H9 (cell line): ENCODE measurements around the gene PCYT2. TPM values are rescaled to one million over a fixed set of nuclear protein-coding genes. Genes with fewer than 3 reads are reported as not detected.

ENCODE experiments used
- DNase-seq: peaks from one replicate; pipeline ENCODE4 v3.0.0-alpha.2; 2017
- H2AFZ ChIP-seq: one replicate; pipeline ENCODE4 v1.6.1; 2013; ENCODE audit warnings: mild to moderate bottlenecking, low read length, control low read depth, moderate library complexity
- H2AK5ac ChIP-seq: 2 replicates; pipeline ENCODE4 v1.6.1; 2013; ENCODE audit warnings: low read length, control low read depth, mixed read lengths; ENCODE audit not compliant: insufficient read length
- H2BK120ac ChIP-seq: one replicate; pipeline ENCODE4 v1.6.1; 2013; ENCODE audit warnings: low read depth, mild to moderate bottlenecking, low read length, control low read depth, inconsistent platforms; ENCODE audit not compliant: poor library complexity, severe bottlenecking
- H2BK12ac ChIP-seq: 2 replicates; pipeline ENCODE4 v1.6.1; 2013; ENCODE audit warnings: low read length, control low read depth, mixed read lengths, low read depth; ENCODE audit not compliant: insufficient read length
- H2BK15ac ChIP-seq: 2 replicates; pipeline ENCODE4 v1.6.1; 2013; ENCODE audit warnings: low read depth, low read length, control low read depth
- H2BK20ac ChIP-seq: one replicate; pipeline ENCODE4 v1.6.1; 2013; ENCODE audit warnings: low read depth, mild to moderate bottlenecking, low read length, control low read depth, inconsistent platforms; ENCODE audit not compliant: poor library complexity, severe bottlenecking
- H2BK5ac ChIP-seq: 2 replicates; pipeline ENCODE4 v1.6.1; 2013; ENCODE audit warnings: low read length, control low read depth, mixed read lengths; ENCODE audit not compliant: insufficient read length
- H3K14ac ChIP-seq: 2 replicates; pipeline ENCODE4 v1.6.1; 2013; ENCODE audit warnings: low read length, control low read depth; ENCODE audit not compliant: insufficient read depth
- H3K18ac ChIP-seq: 2 replicates; pipeline ENCODE4 v1.6.1; 2013; ENCODE audit warnings: low read depth, mild to moderate bottlenecking, mixed read lengths, low read length, control low read depth; ENCODE audit not compliant: insufficient read length
- H3K23ac ChIP-seq: 2 replicates; pipeline ENCODE4 v1.6.1; 2013; ENCODE audit warnings: low read length, control low read depth, mixed read lengths, low read depth; ENCODE audit not compliant: insufficient read length
- H3K23me2 ChIP-seq: 2 replicates; pipeline ENCODE4 v1.6.1; 2013; ENCODE audit warnings: low read depth, mild to moderate bottlenecking, mixed read lengths, low read length, control low read depth; ENCODE audit not compliant: insufficient read length, poor library complexity, severe bottlenecking
- H3K27ac ChIP-seq: 2 replicates; pipeline ENCODE4 v1.5.1; 2013; ENCODE audit warnings: low read length, control low read depth, mixed read lengths, low read depth; ENCODE audit not compliant: insufficient read length
- H3K27me3 ChIP-seq: 2 replicates; pipeline ENCODE4 v1.6.1; 2013; ENCODE audit warnings: low read length, control low read depth, inconsistent platforms; ENCODE audit not compliant: insufficient read depth
- H3K4ac ChIP-seq: 2 replicates; pipeline ENCODE4 v1.6.1; 2013; ENCODE audit warnings: low read depth, mild to moderate bottlenecking, control low read depth, inconsistent platforms, low read length, moderate library complexity
- H3K4me1 ChIP-seq: 2 replicates; pipeline ENCODE4 v1.6.1; 2013; ENCODE audit warnings: low read length, control low read depth, inconsistent platforms; ENCODE audit not compliant: insufficient read depth
- H3K4me2 ChIP-seq: 2 replicates; pipeline ENCODE4 v1.6.1; 2013; ENCODE audit warnings: low read length, control low read depth, mixed read lengths; ENCODE audit not compliant: insufficient read length, insufficient read depth
- H3K56ac ChIP-seq: 2 replicates; pipeline ENCODE4 v1.6.1; 2013; ENCODE audit warnings: low read depth, mild to moderate bottlenecking, mixed read lengths, low read length, control low read depth; ENCODE audit not compliant: insufficient read length
- H3K79me1 ChIP-seq: 2 replicates; pipeline ENCODE4 v1.6.1; 2013; ENCODE audit warnings: low read depth, mild to moderate bottlenecking, moderate library complexity, low read length, control low read depth, inconsistent platforms; ENCODE audit not compliant: insufficient read depth, poor library complexity, severe bottlenecking
- H3K79me2 ChIP-seq: 2 replicates; pipeline ENCODE4 v1.6.1; 2013; ENCODE audit warnings: low read length, control low read depth, inconsistent platforms; ENCODE audit not compliant: insufficient read depth
- H3K9ac ChIP-seq: 2 replicates; pipeline ENCODE4 v1.6.1; 2013; ENCODE audit warnings: low read length, control low read depth, mixed read lengths; ENCODE audit not compliant: insufficient read length; ENCODE audit errors: extremely low read depth
- H3K9me3 ChIP-seq: one replicate; pipeline ENCODE4 v1.6.1; 2013; ENCODE audit warnings: low read depth, low read length, inconsistent platforms; ENCODE audit not compliant: control insufficient read depth
- H3T11ph ChIP-seq: one replicate; pipeline ENCODE4 v1.6.1; 2013; ENCODE audit warnings: mild to moderate bottlenecking, low read length, control low read depth, inconsistent platforms
- H4K20me1 ChIP-seq: one replicate; pipeline ENCODE4 v1.6.1; 2013; ENCODE audit not compliant: control insufficient read depth, insufficient read length, insufficient read depth
- H4K5ac ChIP-seq: 2 replicates; pipeline ENCODE4 v1.6.1; 2013; ENCODE audit warnings: low read depth, mild to moderate bottlenecking, mixed read lengths, low read length, control low read depth; ENCODE audit not compliant: insufficient read length
- H4K8ac ChIP-seq: replicated peaks from 2 replicates; pipeline ENCODE4 v1.6.1; 2013; ENCODE audit warnings: low read length, control low read depth, mixed read lengths, low read depth; ENCODE audit not compliant: insufficient read length
- H4K91ac ChIP-seq: 2 replicates; pipeline ENCODE4 v1.6.1; 2013; ENCODE audit warnings: low read depth, mild to moderate bottlenecking, moderate library complexity, mixed read lengths, low read length, control low read depth; ENCODE audit not compliant: insufficient read length
- H3K27ac Mint-ChIP-seq, 3 experiments: 2 replicates in 2 of 3; 3 replicates in 1 of 3; pipeline ENCODE4 v1.8.0; 2020 to 2021; ENCODE audit warnings: mixed read lengths in 3 of 3, mild to moderate bottlenecking in 1 of 3, moderate library complexity in 1 of 3
- H3K27me3 Mint-ChIP-seq: 2 replicates; pipeline ENCODE4 v1.8.0; 2021; ENCODE audit warnings: low read depth, mild to moderate bottlenecking, moderate library complexity, mixed read lengths
- H3K36me3 Mint-ChIP-seq, 3 experiments: 2 replicates in 2 of 3; 3 replicates in 1 of 3; pipeline ENCODE4 v1.8.0; 2020 to 2021; ENCODE audit warnings: low read depth in 3 of 3, mixed read lengths in 3 of 3; ENCODE audit not compliant: insufficient read depth in 1 of 3
- H3K4me1 Mint-ChIP-seq, 2 experiments: 2 replicates each; pipeline ENCODE4 v1.8.0; 2020; ENCODE audit warnings: mixed read lengths in 2 of 2
- H3K4me3 Mint-ChIP-seq, 2 experiments: 2 replicates in 1 of 2; 3 replicates in 1 of 2; pipeline ENCODE4 v1.8.0; 2020 to 2021; ENCODE audit warnings: mild to moderate bottlenecking in 2 of 2, mixed read lengths in 2 of 2, moderate library complexity in 1 of 2
- H3K9me3 Mint-ChIP-seq, 2 experiments: 2 replicates in 1 of 2; 3 replicates in 1 of 2; pipeline ENCODE4 v1.8.0; 2020; ENCODE audit warnings: mild to moderate bottlenecking in 2 of 2, mixed read lengths in 2 of 2, moderate library complexity in 1 of 2
- WGBS: extraction: QIAGEN DNeasy Blood & Tissue Kit; methylation state at CpG from one replicate; pipeline ENCODE4 v1.1.7; 2013; ENCODE audit warnings: missing lambda C conversion rate, low lambda C conversion rate, mixed read lengths; ENCODE audit not compliant: insufficient read length; ENCODE audit errors: extremely low coverage; 5-methylcytosine and 5-hydroxymethylcytosine counted together
- total RNA-seq: library from RNA; stranded (reverse); gene quantifications from 2 replicates; pipeline ENCODE4 v1.2.1, GENCODE V29; 2021
- TF ChIP-seq, protein P1 (sequence below): fragments of 200-600 bp; sonication (generic); conservative IDR thresholded peaks from 3 replicates; pipeline ENCODE4 v1.8.0; 2021; ENCODE audit warnings: antibody characterized with exemption, mild to moderate bottlenecking

PCYT2 gene
- total RNA-seq, 1 experiment from 2014 or later = 24.5 TPM

DNA sequence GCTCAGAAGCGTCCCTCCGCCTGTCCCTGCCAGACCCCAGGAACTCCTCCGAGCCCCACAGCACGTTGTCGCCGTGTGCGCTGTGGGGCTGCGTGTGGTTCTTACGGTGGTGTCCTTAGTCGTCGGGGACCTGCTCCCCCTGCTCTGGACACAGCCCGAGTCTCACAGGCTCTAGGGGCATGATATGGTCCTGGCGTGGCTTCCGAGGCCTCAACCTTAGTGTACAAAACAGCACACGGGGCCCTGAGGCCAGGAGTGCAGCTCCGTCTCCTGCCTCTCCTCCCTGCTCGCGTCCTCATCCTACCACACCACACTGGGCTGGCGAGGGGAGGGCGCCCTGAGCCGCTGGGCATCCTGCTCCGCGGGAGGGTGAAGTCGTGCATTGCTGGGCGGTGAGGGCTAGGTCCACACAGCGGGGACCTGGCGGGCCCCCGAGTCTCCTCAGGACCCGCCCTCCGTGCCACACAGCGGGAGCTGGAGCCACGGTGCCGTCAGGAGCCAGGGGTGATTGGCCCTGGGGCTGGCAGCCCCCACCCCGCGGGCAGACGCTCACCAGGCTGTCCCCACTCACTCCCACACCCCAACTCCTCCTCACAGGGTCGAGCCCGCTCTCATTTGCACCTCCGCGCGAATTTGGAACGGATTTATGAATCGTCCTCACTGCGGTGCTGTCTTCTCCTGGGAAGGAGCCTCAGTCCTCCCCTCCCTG lies 17.5 kb upstream of the PCYT2 start:
- Histone ChIP-seq H3K4me1 (peaks cover 3% of the 10 kb centered on the region; the same call in 1 of the 2 replicates), H3K27me3 (no peaks in the 10 kb centered on the region; the same call in 1 of the 2 replicates), H3K9ac (no peak overlapping the region), H4K91ac (no peak overlapping the region), H2AFZ (no peak overlapping the region), H3K4ac (no peak overlapping the region), H3K23ac (no peak overlapping the region), H4K8ac (no peak overlapping the region), H3K23me2 (peaks cover 9% of the 10 kb centered on the region), H3K4me2 (peak overlapping the region; percentile 64), H2BK120ac (no peak overlapping the region), H3K56ac (no peak overlapping the region), H2BK15ac (no peak overlapping the region), H2BK5ac (no peak overlapping the region), H3K79me1 (peaks cover 2% of the 10 kb centered on the region), H2BK12ac (no peak overlapping the region), H3K27ac (no peak overlapping the region), H3K79me2 (peaks cover 16% of the 10 kb centered on the region; the same call in 1 of the 2 replicates), H2BK20ac (no peak overlapping the region), H4K5ac (no peak overlapping the region), H3K18ac (no peak overlapping the region), H3K14ac (no peak overlapping the region; the same call in 1 of the 2 replicates), H2AK5ac (no peak overlapping the region), H3K9me3 (no peaks in the 10 kb centered on the region), H4K20me1 (no peaks in the 10 kb centered on the region), H3T11ph (no peak overlapping the region)
- TF ChIP-seq, protein P1, sequence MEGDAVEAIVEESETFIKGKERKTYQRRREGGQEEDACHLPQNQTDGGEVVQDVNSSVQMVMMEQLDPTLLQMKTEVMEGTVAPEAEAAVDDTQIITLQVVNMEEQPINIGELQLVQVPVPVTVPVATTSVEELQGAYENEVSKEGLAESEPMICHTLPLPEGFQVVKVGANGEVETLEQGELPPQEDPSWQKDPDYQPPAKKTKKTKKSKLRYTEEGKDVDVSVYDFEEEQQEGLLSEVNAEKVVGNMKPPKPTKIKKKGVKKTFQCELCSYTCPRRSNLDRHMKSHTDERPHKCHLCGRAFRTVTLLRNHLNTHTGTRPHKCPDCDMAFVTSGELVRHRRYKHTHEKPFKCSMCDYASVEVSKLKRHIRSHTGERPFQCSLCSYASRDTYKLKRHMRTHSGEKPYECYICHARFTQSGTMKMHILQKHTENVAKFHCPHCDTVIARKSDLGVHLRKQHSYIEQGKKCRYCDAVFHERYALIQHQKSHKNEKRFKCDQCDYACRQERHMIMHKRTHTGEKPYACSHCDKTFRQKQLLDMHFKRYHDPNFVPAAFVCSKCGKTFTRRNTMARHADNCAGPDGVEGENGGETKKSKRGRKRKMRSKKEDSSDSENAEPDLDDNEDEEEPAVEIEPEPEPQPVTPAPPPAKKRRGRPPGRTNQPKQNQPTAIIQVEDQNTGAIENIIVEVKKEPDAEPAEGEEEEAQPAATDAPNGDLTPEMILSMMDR = no peak
- H3K4me1 Mint-ChIP-seq = peaks cover 24 to 29% of the 10 kb centered on the region in 2 experiments
- H3K27ac Mint-ChIP-seq = no peak overlapping the region
- H3K4me3 Mint-ChIP-seq = peak overlapping the region; percentile 60 to 77
- no peaks in the 10 kb centered on the region for H3K9me3 Mint-ChIP-seq
- DNase-seq = no peak
- peaks cover 20% of the 10 kb centered on the region for H3K27me3 Mint-ChIP-seq
- H3K36me3 Mint-ChIP-seq = peaks cover 0 to 10% (median 10%) of the 10 kb centered on the region in 3 experiments; a peak in 4 of 7 replicates
- WGBS = no CpG with 5 or more reads among the region's 44 CpGs
